Measurements from ENCODE around the gene NFKBIE. TPM values are rescaled to one million over a fixed set of nuclear protein-coding genes. Genes with fewer than 3 reads are reported as not detected.
A peak's percentile ranks its signal among the peaks of the same experiment; 100 is the strongest.

NFKBIE gene
- polyA plus RNA-seq, 1 donor from 2014 or later: 16.8 TPM

- Histone ChIP-seq H3K36me3 (ENCODE audit: insufficient read depth, low read length) (peaks cover 16% of the 10 kb centered on the region), H3K9ac (ENCODE audit: low read length) (no peak overlapping the region), H3K79me2 (replicated peaks; ENCODE audit: insufficient read depth, low read length) (peaks cover 46% of the 10 kb centered on the region), H2AFZ (ENCODE audit: low read depth, low read length) (no peak overlapping the region), H3K9me3 (ENCODE audit: low read length) (no peaks in the 10 kb centered on the region), H3K27me3 (ENCODE audit: insufficient read depth, low read depth, low read length) (no peaks in the 10 kb centered on the region), H3K27ac (ENCODE audit: low read length) (no peak overlapping the region), H3K4me2 (ENCODE audit: low read length) (peak overlapping the region; percentile 81), H4K20me1 (ENCODE audit: insufficient read depth) (peaks cover 5% of the 10 kb centered on the region), H3F3A (ENCODE audit: insufficient read depth, low read length, poor library complexity, severe bottlenecking) (no peaks in the 10 kb centered on the region), H3K9me2 (ENCODE audit: insufficient read depth, low read length) (no peaks in the 10 kb centered on the region), H3K4me3 (ENCODE audit: low read length) (peak overlapping the region; percentile 99)
- TF ChIP-seq REST (IDR thresholded peaks at IDR 0.05; ENCODE audit: borderline replicate concordance) (no peak), RAD21 (conservative IDR thresholded peaks at IDR 0.05) (no peak), CTCF (IDR thresholded peaks at IDR 0.05; ENCODE audit: poor library complexity, severe bottlenecking) (no peak), SMC3 (conservative IDR thresholded peaks at IDR 0.05; ENCODE audit: poor library complexity) (no peak), EP300 (conservative IDR thresholded peaks at IDR 0.05; ENCODE audit: poor library complexity, severe bottlenecking) (no peak), POLR2AphosphoS5 (IDR thresholded peaks at IDR 0.05) (no peak), MXI1 (conservative IDR thresholded peaks at IDR 0.05; ENCODE audit: poor library complexity, severe bottlenecking) (no peak), EZH2 (IDR thresholded peaks at IDR 0.05; ENCODE audit: borderline replicate concordance, insufficient read depth, low read length, poor library complexity, severe bottlenecking) (no peak), TAF1 (IDR thresholded peaks at IDR 0.05; ENCODE audit: low read depth) (no peak)
Measured at GRCh38 chr6:44249082-44249748, 16.1 kb downstream of the NFKBIE start.

GRCh38 chr6:44248579-44248978 lies 16.8 kb downstream of the NFKBIE start:
- H3K4me2 ChIP-seq (ENCODE audit: low read length): peak overlapping the region; percentile 81
- no peaks in the 10 kb centered on the region for H3K9me2 ChIP-seq (ENCODE audit: insufficient read depth, low read length)
- no peaks in the 10 kb centered on the region for H3F3A ChIP-seq (ENCODE audit: insufficient read depth, low read length, poor library complexity, severe bottlenecking)
- peaks cover 5% of the 10 kb centered on the region for H4K20me1 ChIP-seq (ENCODE audit: insufficient read depth)
- no peak for TF ChIP-seq CTCF (IDR thresholded peaks at IDR 0.05; ENCODE audit: poor library complexity, severe bottlenecking)
- TF ChIP-seq EZH2 (IDR thresholded peaks at IDR 0.05; ENCODE audit: borderline replicate concordance, insufficient read depth, low read length, poor library complexity, severe bottlenecking): no peak
- TF ChIP-seq EP300 (conservative IDR thresholded peaks at IDR 0.05; ENCODE audit: poor library complexity, severe bottlenecking): no peak
- TF ChIP-seq POLR2AphosphoS5 (IDR thresholded peaks at IDR 0.05): no peak
- TF ChIP-seq TAF1 (IDR thresholded peaks at IDR 0.05; ENCODE audit: low read depth): no peak
- no peak for TF ChIP-seq RAD21 (conservative IDR thresholded peaks at IDR 0.05)
- TF ChIP-seq MXI1 (conservative IDR thresholded peaks at IDR 0.05; ENCODE audit: poor library complexity, severe bottlenecking): no peak
- TF ChIP-seq REST (IDR thresholded peaks at IDR 0.05; ENCODE audit: borderline replicate concordance): no peak
- TF ChIP-seq SMC3 (conservative IDR thresholded peaks at IDR 0.05; ENCODE audit: poor library complexity): no peak
- peaks cover 16% of the 10 kb centered on the region for H3K36me3 ChIP-seq (ENCODE audit: insufficient read depth, low read length)
- H3K79me2 ChIP-seq (replicated peaks; ENCODE audit: insufficient read depth, low read length): peaks cover 46% of the 10 kb centered on the region
- no peaks in the 10 kb centered on the region for H3K9me3 ChIP-seq (ENCODE audit: low read length)
- H3K27ac ChIP-seq (ENCODE audit: low read length): peak overlapping the region; percentile 94
- H3K4me3 ChIP-seq (ENCODE audit: low read length): peak overlapping the region; percentile 99
- H3K9ac ChIP-seq (ENCODE audit: low read length): peak overlapping the region; percentile 93
- H2AFZ ChIP-seq (ENCODE audit: low read depth, low read length): no peak overlapping the region
- no peaks in the 10 kb centered on the region for H3K27me3 ChIP-seq (ENCODE audit: insufficient read depth, low read depth, low read length)
